GM23248 (cell line): ENCODE data around the gene FUT7.

Experiments used
- EZH2 ChIP-seq: fragments of 200-600 bp; sonication (generic); IDR thresholded peaks from 2 replicates; pipeline ENCODE4 v1.6.1; 2018; ENCODE audit warnings: antibody characterized with exemption, mild to moderate bottlenecking; ENCODE audit not compliant: insufficient read depth, poor library complexity, severe bottlenecking
- EZH2phosphoT487 ChIP-seq: fragments of 200-600 bp; sonication (generic); IDR thresholded peaks from 2 replicates; pipeline ENCODE4 v1.6.1; 2018; ENCODE audit warnings: antibody characterized with exemption, moderate library complexity, mild to moderate bottlenecking, low read depth; ENCODE audit not compliant: insufficient read depth

DNA sequence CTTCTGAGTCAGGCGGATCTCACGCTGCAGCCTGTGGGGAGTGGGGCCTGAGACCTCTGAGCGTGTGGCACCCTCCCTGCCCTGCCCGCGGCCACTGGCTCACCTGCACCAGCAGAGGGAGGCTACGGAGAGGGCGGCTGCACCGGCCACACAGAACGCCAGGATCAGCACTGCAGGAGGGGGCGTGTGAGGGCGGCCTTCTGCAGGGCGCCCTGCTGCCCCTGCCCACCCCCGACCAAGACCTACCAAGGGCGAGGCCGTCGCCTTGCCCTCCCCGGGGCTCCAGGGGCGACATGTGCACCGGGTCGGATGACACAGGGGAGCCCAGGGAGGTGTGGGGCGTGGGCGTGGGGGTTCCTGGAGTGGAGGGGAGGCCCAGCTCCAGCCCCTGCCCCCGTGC is 8.7 kb upstream of the FUT7 start:
- TF ChIP-seq EZH2 (no peak), EZH2phosphoT487 (no peak)
